ENCODE measurements around the gene TTLL9.

DNA sequence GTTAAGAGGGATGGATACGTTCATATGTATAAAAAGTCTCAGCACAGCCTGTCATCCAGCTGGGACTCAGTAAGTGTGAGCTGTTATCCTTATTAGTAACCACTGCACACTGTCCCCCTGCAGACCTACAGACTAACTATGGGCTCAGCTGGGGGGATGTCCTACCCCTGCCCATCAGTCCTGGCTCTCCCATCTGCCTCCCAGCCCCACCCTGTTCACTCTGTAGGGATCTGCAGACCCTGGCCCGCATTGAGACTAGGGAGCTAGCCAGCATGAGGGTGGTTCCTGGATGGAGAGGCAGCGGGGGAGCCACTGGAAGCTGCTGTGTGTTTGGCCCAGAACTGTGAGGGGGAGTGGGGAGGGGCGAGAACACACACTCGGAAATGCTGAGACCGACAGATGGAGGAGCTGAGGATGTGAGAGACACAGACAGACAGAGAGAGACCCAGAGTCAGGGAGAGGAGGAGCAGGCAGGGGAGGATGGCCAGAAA lies 114.6 kb downstream of the TTLL9 start:
- TF ChIP-seq ZC3H10 (CRISPR knock-in tag; IDR thresholded peaks at IDR 0.05) (no peak), ZFP30 (CRISPR knock-in tag; IDR thresholded peaks at IDR 0.05) (no peak), ZNF565 (CRISPR knock-in tag; conservative IDR thresholded peaks at IDR 0.05; ENCODE audit: low read depth) (no peak), ZNF70 (CRISPR knock-in tag; IDR thresholded peaks at IDR 0.05) (no peak), OSR1 (CRISPR knock-in tag; IDR thresholded peaks at IDR 0.05) (no peak)
- TF ChIP-seq, protein P1, sequence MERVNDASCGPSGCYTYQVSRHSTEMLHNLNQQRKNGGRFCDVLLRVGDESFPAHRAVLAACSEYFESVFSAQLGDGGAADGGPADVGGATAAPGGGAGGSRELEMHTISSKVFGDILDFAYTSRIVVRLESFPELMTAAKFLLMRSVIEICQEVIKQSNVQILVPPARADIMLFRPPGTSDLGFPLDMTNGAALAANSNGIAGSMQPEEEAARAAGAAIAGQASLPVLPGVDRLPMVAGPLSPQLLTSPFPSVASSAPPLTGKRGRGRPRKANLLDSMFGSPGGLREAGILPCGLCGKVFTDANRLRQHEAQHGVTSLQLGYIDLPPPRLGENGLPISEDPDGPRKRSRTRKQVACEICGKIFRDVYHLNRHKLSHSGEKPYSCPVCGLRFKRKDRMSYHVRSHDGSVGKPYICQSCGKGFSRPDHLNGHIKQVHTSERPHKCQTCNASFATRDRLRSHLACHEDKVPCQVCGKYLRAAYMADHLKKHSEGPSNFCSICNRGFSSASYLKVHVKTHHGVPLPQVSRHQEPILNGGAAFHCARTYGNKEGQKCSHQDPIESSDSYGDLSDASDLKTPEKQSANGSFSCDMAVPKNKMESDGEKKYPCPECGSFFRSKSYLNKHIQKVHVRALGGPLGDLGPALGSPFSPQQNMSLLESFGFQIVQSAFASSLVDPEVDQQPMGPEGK (CRISPR knock-in tag; IDR thresholded peaks at IDR 0.05; ENCODE audit: borderline replicate concordance) = no peak
